Ramos (cell line): ENCODE measurements around the gene RPS8.
"Not testable (repeated sequence)": the region's sequence is repeated elsewhere in the genome, so short reads cannot be mapped to it uniquely, and the experiment has no call there.

Experiments
- in situ Hi-C: fragments of 300-500 bp; cut with MboI; formaldehyde crosslinking; loops from one replicate; pipeline ENCODE4 v1.14.3; 2022; ENCODE audit warnings: low sequenced_read_pairs; ENCODE audit not compliant: unreplicated experiment

The RPS8 gene

GRCh38 chr1:44778705-44779576 is 3.6 kb downstream of the RPS8 start:
- in situ Hi-C loops, result no loop called here

GRCh38 chr1:44780583-44781121 is 5.3 kb downstream of the RPS8 start:
- in situ Hi-C loops, result no loop called here

- in situ Hi-C loops, result no loop called here
Observed at GRCh38 chr1:44783697-44784093, 8.4 kb downstream of the RPS8 start.

GRCh38 chr1:44784094-44785028 is 9.0 kb downstream of the RPS8 start:
- in situ Hi-C loops, result no loop called here

- in situ Hi-C loops, result no loop called here
Observed at GRCh38 chr1:44785029-44785380, 9.7 kb downstream of the RPS8 start.

GRCh38 chr1:44785501-44786137 is 10.3 kb downstream of the RPS8 start:
- in situ Hi-C loops, result no loop called here

- in situ Hi-C loops, result no loop called here
Observed at GRCh38 chr1:44786138-44786840, 10.9 kb downstream of the RPS8 start.

GRCh38 chr1:44786841-44787426 is 11.6 kb downstream of the RPS8 start:
- in situ Hi-C loops, result no loop called here

GRCh38 chr1:44787506-44787905 is 12.2 kb downstream of the RPS8 start:
- in situ Hi-C loops, result no loop called here

GRCh38 chr1:44788120-44788860 is 12.9 kb downstream of the RPS8 start, which contains the start of gene BEST4:
Gene BEST4 (minus strand): TSS chr1:44788170. CDS start chr1:44787705, 465 bp downstream.
- in situ Hi-C loops, result no loop called here

- in situ Hi-C loops, result no loop called here
Observed at GRCh38 chr1:44790968-44791801, 15.8 kb downstream of the RPS8 start.

- in situ Hi-C loops, result no loop called here
Observed at GRCh38 chr1:44792736-44793502, 17.6 kb downstream of the RPS8 start.

GRCh38 chr1:44797886-44798285 is 22.5 kb downstream of the RPS8 start:
- in situ Hi-C loops, result not testable (repeated sequence)

- in situ Hi-C loops, result no loop called here
Observed at GRCh38 chr1:44798481-44799365, 23.4 kb downstream of the RPS8 start.

- in situ Hi-C loops, result loop anchor here (25.0 kb wide), 1 partner anchor 712 kb away; the partner anchor contains the start of genes CCDC163, MMACHC and PRDX1
Observed at GRCh38 chr1:44799770-44800584, 24.6 kb downstream of the RPS8 start, which contains the start of gene PLK3. Gene PLK3 (plus strand): TSS chr1:44800377. CDS start chr1:44800464, 87 bp downstream.
